GM12878 (cell line): ENCODE data around the gene KIRREL3. TPM values are rescaled to one million over a fixed set of nuclear protein-coding genes. Genes with fewer than 3 reads are reported as not detected.

Experiments used
- EP300 ChIP-seq, 2 experiments: fragments of 150-350 bp in 1 of 2; IDR thresholded peaks; 2 replicates each; pipeline ENCODE4 v1.6.1; 2011 to 2012; ENCODE audit warnings: low read depth in 2 of 2, low read length in 2 of 2, borderline replicate concordance in 1 of 2, improper control_type of control experiment in 1 of 2, inconsistent platforms in 1 of 2; ENCODE audit not compliant: control insufficient read depth in 1 of 2
- IKZF1 ChIP-seq: fragments of 450-650 bp; conservative IDR thresholded peaks from 2 replicates; pipeline ENCODE4 v1.6.1; 2017; ENCODE audit warnings: antibody characterized with exemption, mild to moderate bottlenecking
- MTA2 ChIP-seq: fragments of 450-650 bp; IDR thresholded peaks from 2 replicates; pipeline ENCODE4 v1.6.1; 2016; ENCODE audit warnings: low read depth, mild to moderate bottlenecking, moderate library complexity
- NR2C1 ChIP-seq: fragments of 450-650 bp; IDR thresholded peaks from 2 replicates; pipeline ENCODE4 v1.6.1; 2017; ENCODE audit warnings: antibody characterized with exemption, mild to moderate bottlenecking, moderate library complexity
- RELB ChIP-seq: fragments of 450-650 bp; IDR thresholded peaks from 2 replicates; pipeline ENCODE4 v1.6.1; 2017; ENCODE audit warnings: low read depth, mild to moderate bottlenecking, moderate library complexity
- ZNF592 ChIP-seq: fragments of 450-650 bp; IDR thresholded peaks from 2 replicates; pipeline ENCODE4 v1.6.1; 2017; ENCODE audit warnings: mild to moderate bottlenecking, moderate library complexity
- ZNF687 ChIP-seq: fragments of 450-650 bp; IDR thresholded peaks from 2 replicates; pipeline ENCODE4 v1.6.1; 2017; ENCODE audit warnings: mild to moderate bottlenecking, moderate library complexity
- polyA plus RNA-seq, 11 experiments: library from polyadenylated mRNA; depleted of rRNA in 4 of 11; unstranded in 6 of 11; stranded (reverse) in 5 of 11; fragments of >200 nt; fragmentation: Nextera tagmentation in 4 of 11; fragmentation: Illumina TruSeq in 1 of 11; extraction: Ambion mirVana in 4 of 11; extraction: Trizol in 1 of 11; gene quantifications; 1 replicate in 1 of 11; 2 replicates in 10 of 11; pipeline versions ENCODE4 v1.2.1 to v1.2.3, GENCODE V29; 2011 to 2016; ENCODE audit warnings: inconsistent platforms in 2 of 11, missing spikeins in 2 of 11, low read depth in 1 of 11
- total RNA-seq, 4 experiments: library from RNA; depleted of rRNA in 3 of 4; stranded (reverse); fragments of >200 nt in 3 of 4; fragmentation: Illumina TruSeq in 1 of 4; extraction: Trizol in 1 of 4; gene quantifications; 2 replicates each; pipeline versions ENCODE4 v1.2.1 to v1.2.3, GENCODE V29; 2013 to 2021

KIRREL3 gene
- total and polyA plus RNA-seq, 10 of the 15 experiments (the other 5 are each of a cell fraction or from before 2014, with no cell fraction given): under 0.01 TPM; not detected in 9

- TF ChIP-seq MTA2: peak; percentile 83
- peak; percentile 65 to 81; a peak in 2 of 4 replicates for TF ChIP-seq EP300 (IDR thresholded peaks at IDR 0.05; ENCODE audit: borderline replicate concordance in 1 of 2, control insufficient read depth in 1 of 2, low read depth in 2 of 2, low read length in 2 of 2)
- TF ChIP-seq NR2C1: peak; percentile 62; the same call in 1 of the 2 replicates
- no peak for TF ChIP-seq ZNF592
- TF ChIP-seq ZNF687: no peak
- TF ChIP-seq RELB: peak; percentile 39; the same call in 1 of the 2 replicates
- peak; percentile 93 for TF ChIP-seq IKZF1
- TF ChIP-seq, all 136 proteins: peak for 13
Observed at GRCh38 chr11:126426820-126427749, 573.5 kb downstream of the KIRREL3 start (continued).
